CD4-positive, alpha-beta T cell (primary cell): ENCODE results near the gene SLC31A1. TPM values are rescaled to one million over a fixed set of nuclear protein-coding genes. Genes with fewer than 3 reads are reported as not detected.

ENCODE experiments used
- ATAC-seq: fragments of 200-7000 bp; cut with Tn5 transposase; one replicate; pipeline ENCODE4 v1.10.0; 2022; ENCODE audit warnings: mild to moderate bottlenecking; ENCODE audit not compliant: poor library complexity
- CTCF ChIA-PET: fragments of 350-600 bp; sonication (Branson Sonifier 250); formaldehyde crosslinking; loops from one replicate; lab custom pipeline; 2021; ENCODE audit warnings: antibody characterized with exemption, inconsistent platforms; lab: Charles Lee
- POLR2A ChIA-PET: fragments of 350-600 bp; sonication (Branson Sonifier 250); formaldehyde crosslinking; loops from one replicate; lab custom pipeline; 2021; ENCODE audit warnings: antibody characterized with exemption, inconsistent platforms; lab: Charles Lee
- DNase-seq, 14 experiments: peaks; one replicate each; pipeline ENCODE4 v3.0.0-alpha.2; 2013 to 2020; ENCODE audit warnings: mixed read lengths in 2 of 14
- H3K27ac ChIP-seq, 2 donors: one replicate each; pipeline versions ENCODE4 v1.5.1 to v1.7.0; 2013; ENCODE audit warnings: low read length in 2 of 2, low read depth in 1 of 2, mild to moderate bottlenecking in 1 of 2
- H3K27me3 ChIP-seq, 2 experiments: 1 replicate in 1 of 2; 2 replicates in 1 of 2; pipeline versions ENCODE4 v1.6.1 to v1.7.0; 2013; ENCODE audit warnings: low read length in 2 of 2, control low read depth in 1 of 2, mild to moderate bottlenecking in 1 of 2, moderate library complexity in 1 of 2; ENCODE audit not compliant: insufficient read depth in 2 of 2, control insufficient read depth in 1 of 2
- H3K36me3 ChIP-seq: one replicate; pipeline ENCODE4 v1.6.1; 2013; ENCODE audit warnings: low read length, control low read depth; ENCODE audit not compliant: insufficient read depth
- H3K4me1 ChIP-seq: one replicate; pipeline ENCODE4 v1.6.1; 2013; ENCODE audit warnings: low read length, control low read depth; ENCODE audit not compliant: insufficient read depth
- H3K4me3 ChIP-seq: one replicate; pipeline ENCODE4 v1.5.1; 2013; ENCODE audit warnings: mild to moderate bottlenecking, low read length, moderate library complexity
- H3K9me3 ChIP-seq, 2 experiments: 1 replicate in 1 of 2; 2 replicates in 1 of 2; pipeline versions ENCODE4 v1.6.1 to v1.7.0; 2013; ENCODE audit warnings: low read length in 2 of 2, mild to moderate bottlenecking in 2 of 2, control low read depth in 1 of 2, moderate library complexity in 1 of 2; ENCODE audit not compliant: control insufficient read depth in 1 of 2, insufficient read depth in 1 of 2
- H3K27ac Mint-ChIP-seq: one replicate; pipeline ENCODE4 v1.8.0; 2020; ENCODE audit warnings: mixed read lengths
- H3K27me3 Mint-ChIP-seq: one replicate; pipeline ENCODE4 v1.8.0; 2021; ENCODE audit warnings: mixed read lengths
- H3K36me3 Mint-ChIP-seq: one replicate; pipeline ENCODE4 v1.8.0; 2021; ENCODE audit warnings: low read depth, mixed read lengths
- H3K4me1 Mint-ChIP-seq: one replicate; pipeline ENCODE4 v1.8.0; 2021; ENCODE audit warnings: low read depth, mixed read lengths
- H3K4me3 Mint-ChIP-seq: one replicate; pipeline ENCODE4 v1.8.0; 2020; ENCODE audit warnings: mild to moderate bottlenecking, mixed read lengths
- H3K9me3 Mint-ChIP-seq: one replicate; pipeline ENCODE4 v1.8.0; 2020; ENCODE audit warnings: mixed read lengths
- CTCF ChIP-seq: fragments of 200-600 bp; IDR thresholded peaks from one replicate; pipeline ENCODE4 v1.8.0; 2022; ENCODE audit warnings: antibody characterized with exemption, mild to moderate bottlenecking
- intact Hi-C, 2 experiments: fragments of 100-400 bp; cut with DNase I in 1 of 2; cut with micrococcal nuclease in 1 of 2; formaldehyde crosslinking; loops; one replicate each; pipeline versions ENCODE4 v1.15.1 to v1.9.0; 2023 to 2025; cut with DNase I, micrococcal nuclease
- total RNA-seq, 174 experiments: library from RNA in 2 of 174; stranded (reverse) in 2 of 174; gene quantifications; one replicate each; pipeline ENCODE4 v1.2.3 and lab custom pipeline; 2021 to 2026

SLC31A1 gene
- total RNA-seq, 2 experiments from 2014 or later, result 12.1 to 12.3 TPM

DNA sequence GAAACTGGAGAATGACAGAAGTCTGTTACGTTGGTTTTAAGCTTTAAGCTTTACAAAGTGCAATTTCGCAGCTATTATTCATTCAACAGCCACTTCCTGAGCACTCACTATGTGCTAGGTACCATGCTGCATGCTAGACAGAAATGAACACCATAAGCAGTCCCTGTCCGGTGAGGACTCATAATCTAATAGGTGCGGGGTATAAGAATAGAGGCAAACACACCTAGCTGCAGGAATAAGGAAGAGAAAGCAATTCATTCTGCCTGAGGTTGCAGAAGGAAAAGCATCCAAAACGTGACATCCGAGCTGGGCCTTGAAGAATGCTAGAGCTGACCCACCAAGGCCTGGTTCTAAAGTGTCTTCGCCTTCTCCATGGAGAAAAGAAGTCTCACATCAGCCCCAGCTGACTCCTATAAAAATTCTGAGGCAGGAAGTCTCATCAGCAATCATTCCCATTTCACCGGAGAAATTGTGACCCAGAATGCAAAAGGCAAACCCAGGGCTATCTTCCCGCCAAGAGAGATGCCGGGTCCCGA is 809 bp upstream of the SLC31A1 start:
- peak overlapping the region; percentile 99 for H3K4me3 Mint-ChIP-seq
- no peak for TF ChIP-seq CTCF

GRCh38 chr9:113221800-113222481 is 597 bp downstream of the SLC31A1 start:
- Mint-ChIP-seq H3K4me1 (peaks cover 55% of the 10 kb centered on the region), H3K9me3 (no peaks in the 10 kb centered on the region), H3K4me3 (peak overlapping the region; percentile 99), H3K27ac (peak overlapping the region; percentile 88), H3K36me3 (peaks cover 11% of the 10 kb centered on the region), H3K27me3 (no peaks in the 10 kb centered on the region)
- TF ChIP-seq CTCF, result no peak
- Histone ChIP-seq H3K27me3 (no peaks in the 10 kb centered on the region), H3K36me3 (no peaks in the 10 kb centered on the region), H3K4me3 (peak overlapping the region; percentile 90), H3K27ac (peak overlapping the region; percentile 39 to 63), H3K9me3 (no peaks in the 10 kb centered on the region), H3K4me1 (peaks cover 23% of the 10 kb centered on the region)
- DNase-seq (peak in 2 of 14 experiments; percentile 25 to 38), ATAC-seq (no peak)
- intact Hi-C loops, result loop anchor here (1.0 to 10.0 kb wide), 11 partner anchors 53 to 1740 kb away; partner anchors contain the start of genes CDC26 (in 2 of the 2), PRPF4 (in 2 of the 2), ALAD (in 1 of the 2) and C9orf43 (in 1 of the 2)
- CTCF ChIA-PET, result interaction anchor here (1.0 to 2.1 kb wide), 3 partner anchors 26 to 71 kb away, joined by 3 to 10 read pairs (median 3); partner anchors contain the start of genes CDC26, PRPF4 and SLC31A2
- POLR2A ChIA-PET, result interaction anchor here (0.8 to 2.5 kb wide), 8 partner anchors 10 to 357 kb away, joined by 3 to 21 read pairs (median 8); partner anchors contain the start of genes C9orf43, CDC26, HDHD3 and POLE3

More for the DNA sequence above, 809 bp upstream of the SLC31A1 start:
- ATAC-seq (no peak), DNase-seq (peak in 3 of 14 experiments; percentile 23 to 28 (median 28))
- ChIA-PET CTCF (interaction anchor here (0.6 to 1.3 kb wide), 3 partner anchors 9 to 109 kb away, joined by 3 to 4 read pairs (median 3); no protein-coding TSS in a partner anchor), POLR2A (interaction anchor here (0.6 to 2.5 kb wide), 9 partner anchors 12 to 358 kb away, joined by 3 to 21 read pairs (median 5); partner anchors contain the start of genes ALAD, C9orf43, CDC26 and HDHD3)
- Histone ChIP-seq H3K4me3 (peak overlapping the region; percentile 90), H3K4me1 (peaks cover 23% of the 10 kb centered on the region), H3K27me3 (no peaks in the 10 kb centered on the region), H3K27ac (peak overlapping the region; percentile 82 to 84), H3K9me3 (no peaks in the 10 kb centered on the region), H3K36me3 (no peaks in the 10 kb centered on the region)
- peak overlapping the region; percentile 88 for H3K27ac Mint-ChIP-seq
- no peaks in the 10 kb centered on the region for H3K27me3 Mint-ChIP-seq
- peaks cover 60% of the 10 kb centered on the region for H3K4me1 Mint-ChIP-seq
- no peaks in the 10 kb centered on the region for H3K9me3 Mint-ChIP-seq
- intact Hi-C loops, result loop anchor here (2.0 to 10.0 kb wide), 8 partner anchors 54 to 1738 kb away; partner anchors contain the start of genes C9orf43 (in 1 of the 2), CDC26 (in 1 of the 2), DNAJC25 (in 1 of the 2) and ECPAS (in 1 of the 2)
- H3K36me3 Mint-ChIP-seq, result peaks cover 16% of the 10 kb centered on the region

DNA sequence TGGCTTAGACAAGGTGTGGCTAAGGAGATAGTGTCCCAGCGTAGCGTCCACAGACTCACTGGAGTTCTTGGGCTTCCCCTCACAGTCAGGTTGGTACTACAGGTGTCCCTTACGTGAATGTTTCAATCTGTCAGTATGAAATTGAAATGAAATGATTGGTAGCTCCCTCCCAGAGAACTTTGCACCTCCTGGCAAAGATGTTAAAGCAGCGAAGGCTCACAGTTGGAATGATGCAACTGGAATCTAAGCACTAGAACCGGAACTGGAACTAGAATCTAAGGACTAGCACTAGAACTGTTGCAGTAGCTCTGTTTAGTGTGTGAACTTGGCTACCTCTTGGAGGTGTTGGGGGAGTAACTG is 1.1 kb downstream of the SLC31A1 start:
- ChIA-PET POLR2A (interaction anchor here (1.8 to 2.5 kb wide), 3 partner anchors 10 to 188 kb away, joined by 12 to 21 read pairs (median 16); partner anchors contain the start of genes C9orf43, CDC26, POLE3 and PRPF4), CTCF (interaction anchor here (2.1 kb wide), 1 partner anchor 52 kb away, joined by 10 read pairs; the partner anchor contains the start of genes CDC26 and PRPF4)
- Mint-ChIP-seq H3K27me3 (no peaks in the 10 kb centered on the region), H3K4me1 (peaks cover 55% of the 10 kb centered on the region), H3K4me3 (peak overlapping the region; percentile 99), H3K27ac (peak overlapping the region; percentile 88), H3K36me3 (peaks cover 11% of the 10 kb centered on the region), H3K9me3 (no peaks in the 10 kb centered on the region)
- no peak for TF ChIP-seq CTCF
- Histone ChIP-seq H3K27me3 (no peaks in the 10 kb centered on the region), H3K4me1 (peaks cover 23% of the 10 kb centered on the region), H3K4me3 (peak overlapping the region; percentile 90), H3K27ac (no peak overlapping the region), H3K9me3 (no peaks in the 10 kb centered on the region), H3K36me3 (no peaks in the 10 kb centered on the region)
- intact Hi-C loops, result loop anchor here in 1 of 2 experiments (1.0 to 10.0 kb wide), 8 partner anchors 53 to 1740 kb away; partner anchors contain the start of genes ALAD, CDC26, DNAJC25 and ECPAS
- ATAC-seq (no peak), DNase-seq (no peak)
